GOT3 (cell line): ENCODE data around the gene EEF1G.
"Not testable (repeated sequence)": the region's sequence is repeated elsewhere in the genome, so short reads cannot be mapped to it uniquely, and the experiment has no call there.

Experiments
- DNase-seq: peaks from one replicate; lab custom pipeline; 2025; ENCODE audit warnings: mixed read lengths; lab: John Stamatoyannopoulos, UW

EEF1G gene

GRCh38 chr11:62573592-62574362 lies at the start of gene EEF1G:
Gene EEF1G (minus strand): TSS chr11:62573891. CDS start chr11:62573842, 49 bp downstream.
- peak; percentile 99 for DNase-seq

DNA sequence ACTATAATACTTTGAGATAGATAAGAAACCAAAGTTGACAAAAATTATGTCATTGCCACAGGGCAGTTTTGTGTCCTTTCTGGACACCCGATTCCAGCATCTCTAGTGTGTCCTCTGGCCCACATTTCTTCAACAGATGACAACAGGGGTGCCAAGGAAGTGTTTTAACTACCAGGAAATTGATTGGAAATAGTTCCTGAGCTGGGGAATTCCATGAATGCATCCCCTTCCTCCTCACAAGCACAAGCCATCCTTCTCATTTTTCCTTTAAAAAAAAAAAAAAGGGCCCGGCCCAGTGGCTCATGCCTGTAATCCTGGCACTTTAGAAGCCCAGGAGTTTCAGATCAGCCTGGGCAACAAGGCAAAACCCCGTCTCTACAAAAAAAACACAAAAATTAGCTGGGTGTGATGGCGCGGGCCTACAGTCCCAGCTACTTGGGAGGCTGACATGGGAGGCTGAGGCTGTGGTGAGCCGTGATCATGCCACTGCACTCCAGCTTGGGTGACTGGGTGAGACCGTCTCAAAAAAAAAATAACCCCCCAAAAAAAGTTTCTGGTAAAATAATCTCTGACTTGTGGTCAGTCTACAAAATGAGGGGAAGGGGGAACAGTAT lies 48.9 kb upstream of the EEF1G start:
- DNase-seq = no peak

DNA sequence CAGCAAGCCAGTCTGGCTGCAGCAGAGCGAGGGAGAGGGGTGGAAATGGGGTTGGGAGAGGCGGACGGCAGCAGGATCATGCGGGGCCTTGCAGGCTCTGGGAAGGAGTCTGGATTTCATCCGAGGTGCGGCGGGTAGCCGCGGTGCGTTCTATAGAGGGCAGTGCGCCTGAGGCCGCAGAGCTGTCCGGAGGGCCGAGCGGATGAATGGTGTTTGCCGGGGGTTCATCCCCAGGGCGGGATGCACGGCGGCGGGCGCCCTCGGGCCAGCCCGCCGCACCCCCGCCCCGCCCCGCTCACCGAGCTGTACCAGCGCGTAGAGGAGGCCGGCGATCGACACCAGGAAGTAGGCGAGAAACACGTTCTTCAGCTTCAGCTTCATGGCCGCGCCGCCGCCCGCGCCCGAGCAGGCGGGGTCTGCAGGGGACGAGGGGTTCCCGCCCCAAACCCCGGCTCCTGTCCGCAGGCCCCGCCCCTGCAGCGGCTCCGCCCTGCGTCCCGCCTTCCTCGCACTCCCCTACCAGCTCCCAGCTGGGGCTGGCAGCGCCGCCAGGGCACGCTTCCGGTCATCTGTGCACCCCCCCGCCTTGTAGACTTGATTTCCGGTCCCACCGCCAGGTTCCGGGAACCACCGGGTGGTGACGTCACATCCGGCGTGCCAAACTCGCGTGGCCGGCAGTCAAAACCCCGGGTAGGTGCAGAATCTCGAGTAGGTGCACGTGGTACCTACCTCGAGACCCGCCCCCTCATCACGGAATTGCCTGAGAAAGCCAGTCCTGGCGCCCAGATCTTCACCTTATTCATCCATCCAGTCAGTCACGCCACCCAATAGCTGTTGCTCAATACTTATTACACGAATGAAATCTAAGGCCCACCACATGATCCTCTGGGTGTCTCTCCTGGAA lies 48.1 kb upstream of the EEF1G start, which contains the start of gene B3GAT3:
B3GAT3 (minus strand) TSS at position 420 of the 904 bp plus-strand sequence; CDS start at position 381, 39 bp downstream.
- peak; percentile 96 for DNase-seq

GRCh38 chr11:62621027-62621566 lies 47.4 kb upstream of the EEF1G start:
- no peak for DNase-seq

DNA sequence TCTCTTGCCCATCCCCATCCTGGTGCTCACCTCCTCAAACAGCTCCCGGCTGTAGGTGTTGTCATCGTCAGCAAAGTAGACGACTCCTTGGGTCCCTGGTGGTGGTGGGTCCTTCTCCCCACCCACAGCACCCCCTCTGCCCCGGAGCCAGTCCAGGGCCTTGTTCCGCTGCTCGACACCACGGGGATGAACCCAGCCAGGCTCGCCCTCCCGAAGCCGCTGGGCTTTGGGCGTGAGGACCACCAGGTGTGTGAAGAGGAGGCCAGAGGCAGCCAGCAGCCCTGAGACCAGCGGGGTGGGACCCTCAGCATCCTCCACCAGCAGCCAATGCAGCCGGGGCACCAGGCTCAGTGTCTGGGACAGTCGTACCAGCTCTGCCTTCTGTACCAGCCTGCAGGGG lies 43.3 kb upstream of the EEF1G start:
- DNase-seq = not testable (repeated sequence)

GRCh38 chr11:62615521-62615920 lies 41.8 kb upstream of the EEF1G start:
- DNase-seq = no peak

DNA sequence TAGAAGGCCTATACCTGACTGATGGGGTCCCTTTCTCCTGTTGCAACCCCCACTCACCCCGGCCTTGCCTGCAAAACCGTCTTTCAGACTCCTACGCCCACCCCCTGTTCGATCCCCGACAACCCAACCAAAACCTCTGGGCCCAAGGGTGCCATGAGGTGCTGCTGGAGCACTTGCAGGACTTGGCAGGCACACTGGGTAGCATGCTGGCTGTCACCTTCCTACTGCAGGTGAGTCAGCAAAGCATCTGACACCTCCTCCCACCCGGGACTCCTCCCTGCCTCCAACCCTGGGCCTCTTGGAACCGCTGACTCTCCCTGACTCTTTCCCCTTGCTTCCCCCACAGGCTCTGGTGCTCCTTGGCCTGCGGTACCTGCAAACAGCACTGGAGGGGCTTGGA lies 40.6 kb upstream of the EEF1G start:
- DNase-seq = no peak

DNA sequence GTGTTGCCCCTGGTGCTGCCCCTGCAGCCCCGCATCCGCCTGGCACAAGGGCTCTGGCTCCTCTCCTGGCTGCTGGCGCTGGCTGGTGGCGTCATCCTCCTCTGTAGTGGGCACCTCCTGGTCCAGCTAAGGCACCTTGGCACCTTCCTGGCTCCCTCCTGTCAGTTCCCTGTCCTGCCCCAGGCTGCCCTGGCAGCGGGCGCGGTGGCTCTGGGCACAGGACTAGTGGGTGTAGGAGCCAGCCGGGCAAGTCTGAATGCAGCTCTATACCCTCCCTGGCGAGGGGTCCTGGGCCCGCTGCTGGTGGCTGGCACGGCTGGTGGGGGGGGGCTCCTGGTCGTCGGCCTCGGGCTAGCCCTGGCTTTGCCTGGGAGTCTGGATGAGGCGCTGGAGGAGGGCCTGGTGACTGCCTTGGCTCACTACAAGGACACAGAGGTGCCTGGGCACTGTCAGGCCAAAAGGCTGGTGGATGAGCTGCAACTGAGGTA lies 39.6 kb upstream of the EEF1G start:
- no peak for DNase-seq

- peak; percentile 78 for DNase-seq
Measured at GRCh38 chr11:62612366-62613290, 38.9 kb upstream of the EEF1G start, which contains the start of the genes EML3 and ROM1. Gene EML3 (minus strand): TSS chr11:62612775. CDS start chr11:62612457, 318 bp downstream. Gene ROM1 (plus strand): TSS chr11:62613257. CDS start chr11:62613282, 25 bp downstream.

DNA sequence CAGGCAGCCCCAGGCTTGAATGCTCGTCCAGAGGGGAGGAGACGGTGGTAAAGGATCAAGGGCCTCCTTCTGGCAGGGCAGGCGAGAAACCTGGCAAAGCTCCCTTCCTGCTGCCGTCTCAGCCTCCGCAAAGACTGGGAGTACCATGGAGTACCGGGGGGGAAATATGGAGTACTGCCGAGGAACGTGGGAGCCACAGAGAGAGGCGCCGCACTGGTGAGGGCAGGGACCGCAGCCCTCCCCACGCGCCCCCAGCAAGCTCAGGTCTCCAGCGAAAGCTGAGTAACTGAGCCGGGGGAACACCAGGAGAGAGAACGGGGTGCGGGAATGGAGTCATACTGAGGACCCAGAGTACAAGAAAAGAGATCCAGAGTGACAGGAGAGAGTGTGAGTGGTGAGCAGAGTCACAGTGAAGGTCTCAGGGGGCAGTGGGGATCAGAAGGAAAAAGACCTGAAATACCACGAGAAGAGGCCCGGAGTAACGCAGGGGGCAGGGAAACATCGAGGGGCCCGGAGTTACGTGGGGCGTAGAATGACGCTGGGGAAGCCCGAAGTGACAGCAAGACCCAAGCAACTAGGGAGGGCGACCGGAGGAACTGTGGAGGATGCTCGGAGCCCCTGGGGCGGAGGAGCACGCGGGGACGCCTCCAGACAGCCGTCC lies 38.1 kb upstream of the EEF1G start:
- DNase-seq = no peak

- DNase-seq = no peak
Measured at GRCh38 chr11:62610814-62611704, 37.4 kb upstream of the EEF1G start.

DNA sequence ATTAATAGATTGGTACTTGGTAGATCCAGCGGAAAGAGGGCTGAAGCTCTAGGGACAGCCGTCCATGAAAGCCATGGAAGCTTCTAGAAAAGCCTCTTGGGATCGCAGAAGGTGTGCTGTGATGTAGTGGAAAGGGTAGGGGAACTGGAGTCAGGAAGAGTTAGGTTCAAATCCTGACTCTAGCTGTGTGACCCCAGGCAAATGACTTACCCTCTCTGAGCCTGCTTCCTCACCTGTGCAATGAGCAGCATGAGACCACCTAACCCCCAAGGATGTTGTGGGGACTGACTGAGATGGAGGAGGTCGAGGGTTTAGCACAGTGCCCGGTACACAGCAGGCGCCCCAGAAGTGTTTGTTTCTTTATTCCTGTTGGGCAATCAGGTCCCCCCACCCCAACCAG lies 36.7 kb upstream of the EEF1G start:
- DNase-seq = no peak

DNA sequence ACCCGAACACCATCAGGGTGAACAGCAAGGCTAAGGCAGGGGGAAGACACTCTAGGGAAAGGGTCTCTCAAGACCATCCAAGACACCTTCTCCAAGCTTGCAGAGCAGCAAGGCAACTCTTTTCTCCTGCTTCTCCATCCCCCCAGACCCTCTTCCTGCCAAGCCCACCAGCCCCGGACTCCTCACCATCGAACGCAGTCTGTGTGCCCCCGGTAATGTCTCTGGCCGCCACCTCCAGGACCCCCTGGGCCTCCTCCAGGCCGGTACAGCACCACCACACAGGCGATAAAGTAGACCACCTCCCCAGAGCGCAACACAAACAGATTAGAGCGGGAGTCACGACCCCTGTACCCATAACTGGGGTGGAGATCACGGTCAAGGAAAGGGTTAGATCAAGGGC lies 35.1 kb upstream of the EEF1G start:
- no peak for DNase-seq

DNA sequence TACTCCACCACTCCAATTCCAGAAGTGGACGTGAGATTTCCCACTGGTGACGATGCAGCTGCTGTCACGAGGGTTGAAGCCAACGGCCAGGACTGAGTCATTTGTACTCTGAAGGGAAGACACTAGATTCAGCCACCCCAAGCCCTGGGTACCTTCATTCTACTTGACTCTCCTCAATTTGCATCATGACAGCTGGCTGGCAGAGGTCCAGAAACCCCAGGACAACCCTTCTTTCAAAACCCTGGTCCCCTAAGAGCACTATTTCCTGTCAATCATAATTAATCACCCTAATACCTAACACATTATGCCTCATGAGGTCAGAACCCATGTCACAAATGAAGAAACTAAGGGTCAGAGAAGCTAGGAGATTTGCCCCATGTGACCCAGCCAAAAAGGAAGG lies 34.0 kb upstream of the EEF1G start:
- no peak for DNase-seq

- DNase-seq = no peak
Measured at GRCh38 chr11:62605902-62606301, 32.2 kb upstream of the EEF1G start.

DNA sequence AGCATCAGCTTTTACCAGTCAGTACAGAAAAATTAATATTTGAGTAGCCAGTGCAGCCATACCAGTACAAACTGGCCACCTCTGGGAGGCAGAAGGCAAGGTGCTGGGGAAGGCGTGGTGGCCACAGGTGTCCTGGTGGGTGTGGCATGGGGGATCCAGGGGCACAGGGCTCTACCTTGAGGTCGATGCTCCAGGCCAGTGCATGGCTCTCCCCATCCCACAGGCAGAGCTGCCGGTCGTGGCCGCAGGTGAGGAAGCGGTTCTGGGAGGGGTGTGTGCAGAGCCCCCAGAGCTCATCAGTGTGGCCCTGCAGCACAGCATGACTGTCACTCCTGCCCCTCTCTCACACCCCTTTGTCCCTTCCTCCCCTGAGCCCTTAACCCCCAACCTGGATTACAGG lies 31.8 kb upstream of the EEF1G start:
- DNase-seq = no peak

GRCh38 chr11:62604460-62605120 lies 30.9 kb upstream of the EEF1G start:
- DNase-seq = no peak

- no peak for DNase-seq
Measured at GRCh38 chr11:62603776-62604299, 30.1 kb upstream of the EEF1G start.
